RWPE2 (cell line): ENCODE data around the gene PLXNA4.

Source experiments
- ATAC-seq: fragments of 200-7000 bp; cut with Tn5 transposase; 3 replicates; pipeline ENCODE4 v1.9.1; 2021; ENCODE audit warnings: low read depth
- DNase-seq: peaks from one replicate; pipeline ENCODE4 v3.0.0-alpha.2; 2020; ENCODE audit warnings: low spot score
- H3K27ac ChIP-seq: fragments of 450-650 bp; 2 replicates; pipeline ENCODE4 v1.5.1; 2017; ENCODE audit warnings: mild to moderate bottlenecking; ENCODE audit not compliant: poor library complexity, severe bottlenecking
- H3K27me3 ChIP-seq: fragments of 250-450 bp; sonication (Bioruptor Pico); 2 replicates; pipeline ENCODE4 v1.5.1; 2021; ENCODE audit warnings: mild to moderate bottlenecking, moderate library complexity; ENCODE audit not compliant: insufficient read depth, poor library complexity, severe bottlenecking
- H3K36me3 ChIP-seq: fragments of 250-450 bp; sonication (Bioruptor Pico); 2 replicates; pipeline ENCODE4 v1.5.1; 2020; ENCODE audit warnings: low read depth, mild to moderate bottlenecking, moderate library complexity
- H3K4me1 ChIP-seq: fragments of 250-450 bp; sonication (Bioruptor Pico); 2 replicates; pipeline ENCODE4 v1.5.1; 2021; ENCODE audit warnings: mild to moderate bottlenecking, moderate library complexity; ENCODE audit not compliant: insufficient read depth, poor library complexity, severe bottlenecking
- H3K4me3 ChIP-seq: fragments of 250-450 bp; sonication (Bioruptor Pico); 2 replicates; pipeline ENCODE4 v1.5.1; 2021; ENCODE audit warnings: mild to moderate bottlenecking, moderate library complexity; ENCODE audit not compliant: severe bottlenecking
- H3K9me3 ChIP-seq: fragments of 250-450 bp; sonication (Bioruptor Pico); 2 replicates; pipeline ENCODE4 v1.5.1; 2021; ENCODE audit warnings: mild to moderate bottlenecking, moderate library complexity; ENCODE audit not compliant: severe bottlenecking
- TF ChIP-seq, protein P1 (sequence below): fragments of 450-650 bp; IDR thresholded peaks from one replicate; pipeline ENCODE4 v1.5.1; 2017; ENCODE audit warnings: mild to moderate bottlenecking, moderate library complexity; ENCODE audit not compliant: poor library complexity, severe bottlenecking

The PLXNA4 gene

DNA sequence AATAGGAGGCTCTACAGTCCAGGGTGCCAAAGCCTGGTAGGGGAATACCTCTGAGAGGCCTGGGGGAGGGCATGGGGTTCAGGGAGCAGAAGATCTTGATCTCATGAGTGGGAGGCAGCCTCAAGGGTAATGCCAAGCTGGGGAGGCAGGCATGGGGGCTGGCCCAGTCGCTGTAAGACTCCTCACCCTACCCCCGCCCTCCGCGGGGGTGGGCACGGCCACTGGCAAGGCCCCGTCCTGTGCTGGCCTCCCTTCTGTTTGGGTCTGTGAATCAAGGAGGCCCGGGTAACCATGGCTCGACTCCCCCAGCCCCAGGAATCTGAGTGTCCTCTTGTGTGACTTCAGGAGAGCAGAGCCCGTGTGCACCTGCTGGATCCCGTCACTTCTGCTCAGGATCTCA is 473.9 kb downstream of the PLXNA4 start:
- ATAC-seq, result no peak
- no peak for DNase-seq
- Histone ChIP-seq H3K9me3 (no peaks in the 10 kb centered on the region), H3K27me3 (no peaks in the 10 kb centered on the region), H3K4me1 (no peaks in the 10 kb centered on the region), H3K27ac (no peak overlapping the region), H3K4me3 (no peak overlapping the region), H3K36me3 (no peaks in the 10 kb centered on the region)
- TF ChIP-seq, protein P1, sequence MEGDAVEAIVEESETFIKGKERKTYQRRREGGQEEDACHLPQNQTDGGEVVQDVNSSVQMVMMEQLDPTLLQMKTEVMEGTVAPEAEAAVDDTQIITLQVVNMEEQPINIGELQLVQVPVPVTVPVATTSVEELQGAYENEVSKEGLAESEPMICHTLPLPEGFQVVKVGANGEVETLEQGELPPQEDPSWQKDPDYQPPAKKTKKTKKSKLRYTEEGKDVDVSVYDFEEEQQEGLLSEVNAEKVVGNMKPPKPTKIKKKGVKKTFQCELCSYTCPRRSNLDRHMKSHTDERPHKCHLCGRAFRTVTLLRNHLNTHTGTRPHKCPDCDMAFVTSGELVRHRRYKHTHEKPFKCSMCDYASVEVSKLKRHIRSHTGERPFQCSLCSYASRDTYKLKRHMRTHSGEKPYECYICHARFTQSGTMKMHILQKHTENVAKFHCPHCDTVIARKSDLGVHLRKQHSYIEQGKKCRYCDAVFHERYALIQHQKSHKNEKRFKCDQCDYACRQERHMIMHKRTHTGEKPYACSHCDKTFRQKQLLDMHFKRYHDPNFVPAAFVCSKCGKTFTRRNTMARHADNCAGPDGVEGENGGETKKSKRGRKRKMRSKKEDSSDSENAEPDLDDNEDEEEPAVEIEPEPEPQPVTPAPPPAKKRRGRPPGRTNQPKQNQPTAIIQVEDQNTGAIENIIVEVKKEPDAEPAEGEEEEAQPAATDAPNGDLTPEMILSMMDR, result no peak

DNA sequence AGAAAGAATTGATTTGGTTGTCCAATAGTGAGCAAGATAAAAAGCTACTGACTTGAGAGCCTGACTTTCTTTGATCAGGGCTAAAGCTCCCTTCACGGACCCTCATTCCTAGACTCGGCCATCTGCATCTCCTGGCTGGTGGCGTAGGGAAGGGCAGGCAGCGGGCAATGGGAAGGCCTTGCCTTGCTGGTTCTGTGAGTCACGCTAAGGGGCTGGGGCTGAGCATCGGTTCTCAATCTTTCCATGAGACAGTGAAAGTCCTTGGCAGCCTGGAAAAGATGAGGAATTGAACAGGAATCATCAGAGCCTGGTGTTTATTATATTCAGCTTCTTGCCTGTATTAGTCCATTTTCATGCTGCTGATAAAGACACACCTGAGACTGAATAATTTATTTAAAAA is 475.3 kb downstream of the PLXNA4 start:
- H3K9me3 ChIP-seq, result no peaks in the 10 kb centered on the region
- H3K36me3 ChIP-seq, result no peaks in the 10 kb centered on the region
- H3K27me3 ChIP-seq, result no peaks in the 10 kb centered on the region
- H3K27ac ChIP-seq, result no peak overlapping the region
- DNase-seq, result no peak
- H3K4me1 ChIP-seq, result no peaks in the 10 kb centered on the region
- TF ChIP-seq, protein P1, result no peak
- no peak for ATAC-seq
- no peak overlapping the region for H3K4me3 ChIP-seq

DNA sequence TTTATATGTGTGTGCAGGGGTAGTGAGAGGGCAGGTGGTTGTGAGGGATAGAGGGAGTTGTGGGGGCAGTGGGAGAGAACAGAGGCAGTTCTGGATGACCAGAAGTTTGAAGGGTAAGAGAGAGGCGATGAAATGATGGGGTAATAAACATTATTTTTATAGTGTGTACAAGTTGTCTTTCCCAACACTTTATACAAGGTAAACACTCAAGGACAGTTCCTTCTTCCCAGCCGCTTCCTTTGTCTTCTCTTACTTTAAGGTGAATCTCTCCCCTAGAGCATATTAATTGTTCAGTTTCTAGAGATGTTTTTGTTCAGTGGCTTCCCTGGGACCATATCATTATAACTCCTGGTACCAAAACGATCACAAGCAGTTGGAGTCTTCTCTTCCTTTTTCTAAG is 475.8 kb downstream of the PLXNA4 start:
- TF ChIP-seq, protein P1, result no peak
- Histone ChIP-seq H3K27me3 (no peaks in the 10 kb centered on the region), H3K4me1 (no peaks in the 10 kb centered on the region), H3K9me3 (no peaks in the 10 kb centered on the region), H3K36me3 (no peaks in the 10 kb centered on the region), H3K27ac (no peak overlapping the region), H3K4me3 (no peak overlapping the region)
- no peak for DNase-seq
- no peak for ATAC-seq

DNA sequence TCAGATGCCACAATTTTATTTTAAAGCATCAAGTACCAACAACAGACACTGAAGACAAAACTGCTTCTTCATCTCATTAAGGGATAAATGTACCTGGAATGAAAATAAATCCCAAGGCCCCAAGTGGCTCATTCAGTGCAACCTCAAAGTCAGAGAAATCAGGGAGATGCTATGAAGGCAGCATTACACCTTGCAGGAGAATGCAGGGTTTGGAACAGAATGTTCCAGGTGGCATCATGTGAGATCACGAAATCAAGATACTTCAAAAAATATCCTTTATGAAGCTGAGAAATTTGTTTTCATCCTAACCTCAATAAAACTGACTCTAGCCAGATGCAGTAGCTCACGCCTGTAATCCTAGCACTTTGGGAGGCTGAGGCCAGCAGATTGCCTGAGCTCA is 477.1 kb downstream of the PLXNA4 start:
- H3K9me3 ChIP-seq, result no peaks in the 10 kb centered on the region
- no peak overlapping the region for H3K4me3 ChIP-seq
- DNase-seq, result no peak
- TF ChIP-seq, protein P1, result no peak
- ATAC-seq, result no peak
- H3K27me3 ChIP-seq, result no peaks in the 10 kb centered on the region
- H3K27ac ChIP-seq, result no peak overlapping the region
- H3K4me1 ChIP-seq, result no peaks in the 10 kb centered on the region
- H3K36me3 ChIP-seq, result no peaks in the 10 kb centered on the region

DNA sequence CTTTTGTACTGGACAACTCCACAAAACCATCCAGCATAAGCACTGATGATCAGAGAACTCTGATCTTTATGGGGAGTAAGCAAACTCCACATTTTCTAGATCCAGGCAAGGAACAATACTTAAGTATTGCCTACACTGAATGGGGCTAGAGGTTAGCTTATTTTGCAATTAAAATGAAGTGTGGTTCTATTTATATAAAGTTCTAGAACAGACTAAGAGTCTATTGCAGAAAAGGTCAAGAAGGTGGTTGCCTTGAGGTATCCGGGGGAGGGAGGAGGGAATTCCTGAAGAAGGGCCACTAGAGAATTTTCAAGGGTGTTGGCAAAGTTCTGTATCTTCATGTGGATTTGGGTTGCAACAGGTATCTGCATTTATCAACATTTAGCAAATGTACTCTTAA is 477.9 kb downstream of the PLXNA4 start:
- H3K27me3 ChIP-seq, result no peaks in the 10 kb centered on the region
- TF ChIP-seq, protein P1, result no peak
- H3K36me3 ChIP-seq, result no peaks in the 10 kb centered on the region
- H3K27ac ChIP-seq, result no peak overlapping the region
- no peak overlapping the region for H3K4me3 ChIP-seq
- H3K9me3 ChIP-seq, result no peaks in the 10 kb centered on the region
- DNase-seq (no peak), ATAC-seq (no peak)
- no peaks in the 10 kb centered on the region for H3K4me1 ChIP-seq
